Pons (tissue), 1 donor: ENCODE results near the gene FRMD8.

Source experiments
- DNase-seq: peaks from one replicate; pipeline ENCODE4 v3.0.0-alpha.2; 2016; ENCODE audit warnings: low spot score

Gene FRMD8

DNA sequence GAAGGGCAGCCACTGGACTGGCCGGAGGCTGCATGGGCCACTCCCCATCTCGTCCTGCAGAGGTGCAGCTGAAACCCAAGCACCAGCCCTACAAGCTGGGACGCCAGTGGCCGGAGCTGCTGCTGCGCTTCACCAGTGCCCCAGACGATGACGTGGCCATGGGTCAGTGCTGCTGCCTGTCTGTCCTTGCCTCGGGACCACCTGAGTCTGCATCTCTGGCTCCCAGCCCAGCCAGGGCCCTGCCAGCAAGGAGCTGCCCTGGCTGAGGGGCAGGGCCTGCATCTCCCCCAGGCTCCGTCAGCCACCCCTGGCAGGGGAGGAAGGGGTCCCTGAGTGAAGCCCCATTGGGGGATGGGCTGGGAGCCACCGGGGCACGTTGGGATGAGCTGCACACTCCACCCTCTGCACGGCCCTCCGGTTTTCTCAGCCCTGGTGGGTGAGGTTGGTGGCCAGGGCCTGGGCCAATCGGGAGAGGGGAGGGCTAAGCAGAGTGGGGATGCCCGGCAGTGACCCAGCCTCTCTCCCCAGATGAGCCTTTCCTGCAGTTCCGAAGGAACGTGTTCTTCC is 7.2 kb downstream of the FRMD8 start:
- no peak for DNase-seq

DNA sequence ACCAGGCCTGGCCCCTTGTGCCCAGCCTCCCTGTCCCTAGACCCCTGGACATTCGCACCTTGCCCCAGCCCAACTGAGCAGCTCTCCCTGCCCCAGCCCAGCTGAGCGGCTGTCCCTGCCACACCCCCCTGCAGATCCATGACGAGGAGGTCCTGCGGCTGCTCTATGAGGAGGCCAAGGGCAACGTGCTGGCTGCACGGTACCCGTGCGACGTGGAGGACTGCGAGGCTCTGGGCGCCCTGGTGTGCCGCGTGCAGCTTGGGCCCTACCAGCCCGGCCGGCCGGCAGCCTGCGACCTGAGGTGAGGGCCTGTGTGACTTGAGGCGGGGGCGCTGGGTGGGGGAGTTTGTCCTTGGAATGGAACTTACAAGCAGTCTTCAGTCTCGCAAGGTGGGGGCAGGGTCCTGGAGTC is 7.7 kb downstream of the FRMD8 start:
- DNase-seq: no peak

DNA sequence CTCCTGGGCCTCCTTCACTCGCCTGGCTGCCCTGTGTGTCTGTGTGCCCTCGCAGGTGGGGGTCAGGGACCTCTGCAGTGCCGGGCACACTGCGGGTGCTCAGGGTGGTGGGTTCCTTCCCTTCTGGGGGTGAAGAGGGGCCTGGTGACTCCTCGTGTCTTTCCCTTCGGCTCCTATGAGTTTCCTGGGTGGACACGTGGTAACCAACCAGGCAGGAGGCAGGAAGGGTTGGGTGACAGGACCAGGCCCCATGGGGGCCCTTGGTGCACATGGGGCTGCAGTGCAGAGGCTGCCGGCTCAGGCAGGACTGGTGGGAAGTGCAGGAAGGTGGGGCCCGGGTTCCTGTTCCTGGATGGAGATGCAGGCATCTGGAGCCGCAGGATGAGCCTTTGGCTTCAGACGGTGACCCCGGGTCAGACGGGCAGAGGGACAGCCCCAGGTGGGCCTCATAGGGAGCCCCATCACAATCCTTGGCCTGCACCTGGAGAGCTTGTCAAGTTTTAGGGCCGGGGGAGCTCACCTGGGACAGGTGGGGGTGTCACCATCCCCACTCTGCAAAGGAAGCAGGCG is 9.6 kb downstream of the FRMD8 start:
- DNase-seq: no peak

DNA sequence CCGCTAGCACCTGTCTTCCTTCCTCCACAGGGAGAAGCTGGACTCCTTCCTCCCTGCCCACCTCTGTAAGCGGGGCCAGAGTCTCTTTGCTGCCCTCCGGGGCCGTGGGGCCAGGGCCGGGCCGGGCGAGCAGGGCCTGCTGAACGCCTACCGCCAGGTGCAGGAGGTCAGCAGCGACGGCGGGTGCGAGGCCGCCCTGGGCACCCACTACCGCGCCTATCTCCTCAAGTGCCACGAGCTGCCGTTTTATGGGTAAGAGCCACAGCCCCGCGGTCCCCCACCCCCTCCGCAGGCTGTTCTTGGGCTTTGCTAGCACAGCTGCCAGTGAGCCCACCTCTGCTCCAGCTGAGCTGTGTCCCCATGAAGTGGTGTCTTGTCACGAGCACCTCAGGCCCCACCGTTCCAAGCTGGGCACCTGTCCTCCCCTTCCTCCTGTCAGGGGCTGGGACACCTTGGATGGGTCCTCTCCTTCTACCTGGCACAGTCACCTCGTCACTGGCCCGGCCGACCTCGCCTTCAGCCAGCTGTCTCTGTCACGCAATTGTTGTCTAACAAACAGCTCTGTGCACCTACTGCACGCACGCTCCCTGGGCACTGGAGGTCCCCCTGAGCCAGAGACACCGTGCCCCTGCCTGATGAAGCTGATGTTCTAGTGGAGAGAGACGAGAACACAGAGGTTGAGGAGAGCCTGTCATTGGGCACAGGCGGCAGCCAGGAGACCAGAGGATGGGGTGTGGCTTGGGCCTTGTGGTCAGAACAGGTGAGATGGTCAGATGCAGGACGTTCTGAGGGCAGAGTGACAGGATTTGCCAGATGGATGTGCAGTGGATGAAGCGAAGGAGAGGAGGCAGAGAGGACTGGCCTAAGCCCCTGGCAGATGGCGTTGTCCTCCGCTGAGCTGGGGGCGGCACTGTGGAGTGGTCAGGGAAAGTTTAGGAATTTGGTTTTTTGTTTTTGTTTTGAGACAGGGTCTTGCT is 10.6 kb downstream of the FRMD8 start:
- DNase-seq: no peak

DNA sequence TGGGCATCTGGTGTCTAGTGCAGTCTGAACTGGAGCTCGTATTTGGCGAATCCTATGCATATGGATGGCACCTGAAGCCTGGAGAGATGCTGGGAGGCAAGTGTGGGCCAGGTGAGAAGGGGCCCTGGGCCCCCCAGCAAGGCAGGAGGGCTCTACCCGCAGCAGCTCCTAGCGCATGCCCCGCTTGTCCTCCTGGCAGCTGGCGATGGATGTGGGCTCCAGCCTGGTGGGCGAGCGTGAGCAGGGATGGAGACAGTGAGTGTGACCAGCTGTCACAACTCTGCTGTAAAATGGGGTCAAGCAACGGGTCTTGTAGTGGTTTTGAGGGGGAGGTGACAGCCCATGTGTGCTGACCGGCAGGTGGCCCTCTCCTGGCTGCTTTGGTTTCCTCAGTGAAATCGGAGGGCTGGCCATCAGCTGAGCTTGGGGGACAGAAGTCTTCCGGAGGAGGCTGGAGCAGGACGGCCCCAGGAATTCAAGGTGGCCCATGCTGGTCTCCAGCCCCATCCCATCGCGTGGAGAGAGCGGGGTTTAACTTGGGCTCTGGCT is 12.0 kb downstream of the FRMD8 start:
- DNase-seq: no peak

DNA sequence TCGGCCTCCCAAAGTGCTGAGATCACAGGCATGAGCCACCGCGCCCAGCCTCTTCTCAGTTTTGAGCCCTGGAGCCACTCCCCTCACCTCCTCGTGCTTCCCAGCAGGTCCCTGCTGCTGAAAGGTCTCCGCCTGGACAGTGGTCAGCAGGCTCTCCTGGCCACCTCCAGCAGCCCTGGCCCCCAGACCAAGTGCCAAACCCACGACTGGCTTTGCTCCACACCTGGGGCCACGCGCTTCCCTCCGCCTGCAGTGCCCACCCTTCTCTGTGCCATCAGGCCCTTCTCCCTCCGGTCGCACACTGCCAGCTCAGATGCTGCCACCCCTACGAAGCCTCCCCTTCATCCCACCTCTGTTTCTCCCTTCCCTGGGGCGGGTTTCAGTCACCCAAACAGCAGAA is 12.8 kb downstream of the FRMD8 start:
- DNase-seq: no peak

DNA sequence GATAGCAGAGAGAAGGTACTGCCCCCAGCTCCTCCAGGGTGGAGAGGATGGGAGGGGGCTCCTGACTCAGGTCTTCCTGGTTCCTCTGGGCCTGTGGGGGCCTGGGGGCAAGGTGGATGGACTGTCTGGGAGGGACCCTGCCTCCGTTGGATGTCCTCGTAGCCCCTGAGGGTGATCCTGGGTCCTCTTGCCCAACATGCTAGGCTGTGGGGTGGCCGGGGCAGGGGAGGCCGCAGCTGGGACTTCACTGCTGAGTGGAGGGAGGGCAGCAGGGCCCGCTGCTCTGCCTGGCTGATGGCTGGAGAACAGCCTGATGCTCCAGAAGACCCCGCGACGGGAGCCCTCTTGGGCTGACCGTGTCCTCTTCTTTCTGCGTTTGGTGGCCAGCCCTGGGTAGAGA is 13.4 kb downstream of the FRMD8 start:
- DNase-seq: no peak

DNA sequence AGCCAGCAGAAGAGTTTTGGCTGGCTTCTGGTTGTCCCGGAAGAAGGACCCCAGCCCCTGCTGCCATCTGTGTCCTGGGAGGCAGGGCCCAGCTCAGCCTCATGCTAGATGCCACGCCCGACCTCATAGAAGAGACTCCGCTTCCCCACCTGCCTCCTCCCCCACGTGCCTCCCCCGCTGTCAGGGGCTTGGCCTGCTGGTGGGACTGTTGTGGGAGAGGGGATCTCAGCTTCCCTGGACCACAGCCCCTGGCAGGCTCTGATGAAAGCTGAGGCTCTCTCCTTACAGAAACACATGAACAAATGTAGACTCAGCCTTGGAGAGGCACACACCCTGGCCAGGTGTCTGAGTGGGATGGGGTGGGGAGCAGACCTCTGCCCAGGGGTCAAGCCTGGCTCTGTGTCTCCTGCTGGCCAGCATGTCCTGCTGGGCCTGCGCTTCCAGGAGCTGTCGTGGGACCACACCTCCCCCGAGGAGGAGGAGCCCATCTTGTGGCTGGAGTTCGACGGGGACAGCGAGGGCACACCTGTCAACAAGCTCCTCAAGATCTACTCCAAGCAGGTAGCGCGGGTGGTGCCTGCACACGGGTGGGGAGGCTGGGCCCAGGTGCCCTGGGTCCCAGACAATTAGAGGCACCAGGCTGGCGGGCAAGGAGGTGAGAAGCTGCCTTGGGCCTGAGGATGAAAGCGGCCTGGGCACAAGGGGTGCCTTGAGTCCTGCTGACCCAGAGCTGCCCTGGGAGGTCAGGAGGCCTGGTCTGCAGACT is 14.1 kb downstream of the FRMD8 start:
- no peak for DNase-seq

DNA sequence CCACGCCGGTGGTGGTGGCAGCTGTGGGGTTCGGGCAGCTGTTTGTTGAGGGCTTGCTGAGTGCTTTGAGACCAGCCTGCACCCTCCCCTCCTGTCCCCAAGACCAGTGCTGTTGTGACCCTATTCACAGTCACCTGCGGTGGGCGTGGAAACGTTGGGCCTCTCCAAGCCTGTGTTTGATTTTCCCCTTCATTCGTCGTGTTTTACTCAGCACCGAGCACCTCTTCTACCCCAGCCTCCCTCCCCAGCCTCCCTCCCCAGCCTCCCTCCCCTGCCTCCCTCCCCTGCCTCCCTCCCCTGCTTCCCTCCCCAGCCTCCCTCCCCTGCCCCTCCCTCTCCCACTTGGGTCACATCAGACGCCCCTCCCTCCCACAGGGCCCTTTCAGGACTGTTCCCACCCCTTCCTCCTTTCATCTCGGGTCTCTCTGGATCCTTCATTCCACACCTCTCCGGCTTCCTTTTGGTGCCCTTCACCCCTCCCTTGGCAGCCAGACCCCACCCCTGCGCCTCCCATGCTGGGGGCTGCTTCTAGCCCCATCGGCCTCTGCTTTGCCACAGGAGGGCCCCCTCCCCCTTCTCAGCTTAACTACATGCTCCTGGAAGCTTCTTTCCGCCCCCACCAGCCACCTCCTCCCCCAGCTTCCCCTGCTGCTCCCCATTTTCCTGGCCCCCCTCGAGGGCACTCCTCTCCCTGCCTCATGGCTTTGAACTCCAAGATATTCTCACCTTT is 14.8 kb downstream of the FRMD8 start:
- no peak for DNase-seq

DNA sequence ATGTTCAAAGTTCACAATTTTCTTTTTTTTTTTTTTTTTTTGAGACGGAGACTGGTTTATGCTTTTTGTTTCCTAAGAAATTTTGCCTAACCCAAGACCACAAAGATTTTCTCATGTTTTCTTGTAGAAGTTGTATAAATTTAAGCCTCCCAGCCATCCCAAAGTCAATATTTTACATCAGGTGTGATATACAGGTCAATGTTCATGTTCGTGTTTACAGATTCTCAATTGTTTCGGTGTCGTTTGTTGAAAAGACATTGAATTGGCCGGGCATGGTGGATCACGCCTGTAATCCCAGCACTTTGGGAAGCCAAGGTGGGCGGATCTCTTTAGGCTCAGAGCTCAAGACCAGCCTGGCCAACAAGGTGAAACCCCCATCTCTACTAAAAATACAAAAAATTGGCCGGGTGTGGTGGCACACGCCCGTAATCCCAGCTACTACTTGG is 15.4 kb downstream of the FRMD8 start:
- no peak for DNase-seq

DNA sequence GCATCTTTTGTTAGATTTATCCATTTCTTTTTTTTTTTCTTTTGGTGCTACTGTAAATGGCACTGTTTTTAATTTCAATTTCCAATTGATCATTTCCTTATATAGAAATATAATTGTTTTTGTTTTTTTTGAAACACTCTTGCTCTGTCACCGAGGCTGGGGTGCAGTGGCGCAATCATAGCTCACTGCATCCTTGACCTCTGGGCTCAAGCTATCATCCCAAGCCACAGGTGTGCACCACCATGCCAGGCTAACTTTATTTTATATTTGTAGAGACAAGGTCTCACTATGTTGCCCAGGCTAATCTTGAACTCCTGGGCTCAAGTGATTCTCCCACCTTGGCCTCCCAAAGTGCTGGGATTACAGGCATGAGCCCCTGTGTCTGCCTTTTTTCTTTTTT is 16.4 kb downstream of the FRMD8 start:
- DNase-seq: no peak

DNA sequence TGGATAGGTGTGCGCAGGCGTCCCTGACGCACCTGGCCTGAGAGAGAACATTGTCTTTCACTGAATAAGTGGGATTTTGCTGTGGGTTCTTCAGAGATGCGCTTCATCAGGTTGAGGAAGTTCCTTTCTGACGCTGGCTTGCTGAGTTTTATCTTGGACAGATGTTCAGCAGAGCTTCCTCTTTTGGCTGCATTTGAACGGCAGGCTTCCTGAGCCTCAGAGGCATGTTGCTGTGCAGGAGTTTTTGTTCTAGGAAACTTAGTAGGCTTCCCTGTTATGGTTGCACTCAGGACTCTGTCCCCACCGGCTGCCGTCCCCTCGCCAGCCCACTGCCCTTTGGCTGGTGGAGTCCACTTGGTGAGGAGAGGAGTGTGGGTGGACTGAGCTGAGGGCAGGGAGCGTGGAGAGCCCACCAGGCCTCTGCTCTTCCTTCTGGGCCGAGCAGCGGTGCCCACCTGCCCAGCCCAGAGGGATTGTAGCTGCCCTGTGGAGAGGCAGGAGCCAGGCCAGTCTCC is 17.2 kb downstream of the FRMD8 start:
- peak; percentile 72 for DNase-seq

DNA sequence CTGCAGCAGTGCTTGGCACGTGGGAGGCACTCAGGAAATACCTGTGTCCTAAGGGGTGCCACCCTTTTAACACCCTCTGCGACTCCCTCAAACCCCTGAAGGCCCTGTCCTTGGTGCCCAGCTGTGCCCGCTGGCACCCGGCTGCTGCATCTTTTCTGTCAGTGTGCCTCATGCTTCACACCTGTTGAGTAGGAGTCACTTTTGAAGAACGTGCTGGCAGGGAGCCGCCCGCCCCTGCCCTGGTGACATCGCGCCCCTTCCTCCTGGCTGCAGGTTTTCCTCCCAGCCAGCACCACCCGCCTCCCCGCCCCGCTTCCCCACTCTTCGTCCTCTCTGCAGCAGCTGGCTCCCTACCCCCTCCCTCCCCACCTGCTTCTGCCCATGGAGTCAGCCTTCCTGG is 17.8 kb downstream of the FRMD8 start:
- DNase-seq: no peak

DNA sequence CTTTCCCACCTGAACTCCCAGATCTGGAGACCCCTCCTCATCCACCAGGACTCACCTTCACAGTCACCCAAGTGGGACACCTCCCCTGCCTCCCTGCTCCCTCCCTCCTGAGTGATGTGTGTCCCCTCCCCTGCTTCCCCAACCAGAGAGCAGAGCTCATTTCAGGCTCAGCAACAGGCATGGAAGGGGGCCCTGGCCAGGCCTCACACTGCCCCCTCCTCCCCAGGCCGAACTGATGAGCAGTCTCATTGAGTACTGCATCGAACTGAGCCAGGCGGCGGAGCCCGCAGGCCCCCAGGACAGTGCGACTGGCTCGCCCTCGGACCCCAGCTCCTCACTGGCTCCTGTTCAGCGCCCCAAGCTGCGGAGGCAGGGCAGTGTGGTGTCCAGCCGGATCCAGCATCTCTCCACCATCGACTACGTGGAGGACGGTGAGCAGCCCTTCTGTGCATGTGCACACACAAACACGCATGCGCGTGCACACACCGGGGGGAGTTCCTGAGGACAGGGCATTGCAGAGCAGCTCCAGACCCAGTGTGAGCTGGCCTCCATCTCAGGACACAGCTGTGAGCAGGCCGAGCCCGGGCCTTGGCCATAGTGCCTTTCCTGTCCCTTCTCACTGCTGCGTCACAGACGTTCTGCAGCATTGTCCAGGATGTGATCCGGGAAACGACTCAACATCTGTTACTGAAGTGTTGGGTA is 18.4 kb downstream of the FRMD8 start:
- no peak for DNase-seq

DNA sequence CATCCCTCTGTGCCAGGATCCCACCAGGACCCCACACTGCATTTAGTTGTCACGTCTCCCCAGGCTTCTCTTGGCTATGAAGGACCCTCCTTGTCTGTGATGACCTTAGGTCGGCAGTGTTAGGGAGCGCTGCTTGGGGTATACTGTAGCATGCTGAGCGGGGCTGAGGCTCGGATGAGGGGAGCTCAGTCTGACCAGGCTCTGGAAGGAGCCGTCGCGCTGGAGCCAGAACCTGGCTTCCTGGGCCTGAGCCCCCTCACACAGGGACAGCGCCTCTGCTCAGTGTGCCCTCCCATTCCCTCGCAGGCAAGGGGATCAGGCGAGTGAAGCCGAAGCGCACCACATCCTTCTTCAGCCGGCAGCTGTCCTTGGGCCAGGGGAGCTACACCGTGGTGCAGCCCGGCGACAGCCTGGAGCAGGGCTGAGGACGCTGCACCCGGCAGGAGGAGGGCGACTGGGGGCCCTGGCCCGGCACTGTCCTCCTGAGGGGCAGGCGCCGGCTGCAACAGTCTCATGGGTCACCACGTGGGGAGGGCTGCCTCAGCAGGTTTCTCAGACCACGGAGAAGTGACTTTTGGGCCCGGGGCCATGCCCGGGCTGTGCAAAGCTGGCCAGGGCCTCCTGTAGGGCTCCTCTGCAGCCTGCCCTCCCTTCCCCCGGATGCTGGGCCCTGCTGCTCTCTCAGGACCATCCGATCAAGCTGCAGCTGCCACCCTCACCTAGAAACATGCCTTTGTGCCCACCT is 24.7 kb downstream of the FRMD8 start:
- no peak for DNase-seq

DNA sequence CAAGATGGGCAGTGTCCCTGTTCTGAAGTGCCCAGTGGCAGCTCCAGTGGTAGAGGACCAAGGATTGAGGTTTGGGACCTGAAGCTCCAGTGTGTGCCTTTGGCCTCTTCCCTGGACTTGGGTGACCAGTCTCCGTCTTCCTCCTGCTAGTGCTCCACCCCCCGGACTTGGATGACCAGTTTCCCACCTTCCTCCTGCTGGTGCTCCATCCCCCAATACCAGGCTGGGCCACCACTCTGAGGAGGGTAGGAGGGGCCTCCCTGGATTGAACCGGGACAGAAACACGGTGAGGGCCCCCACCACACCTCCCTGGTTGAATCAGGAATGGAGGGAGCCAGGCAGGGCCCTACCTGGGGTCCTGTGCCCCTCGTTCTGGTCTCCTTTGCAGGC is 25.2 kb downstream of the FRMD8 start:
- DNase-seq: no peak

DNA sequence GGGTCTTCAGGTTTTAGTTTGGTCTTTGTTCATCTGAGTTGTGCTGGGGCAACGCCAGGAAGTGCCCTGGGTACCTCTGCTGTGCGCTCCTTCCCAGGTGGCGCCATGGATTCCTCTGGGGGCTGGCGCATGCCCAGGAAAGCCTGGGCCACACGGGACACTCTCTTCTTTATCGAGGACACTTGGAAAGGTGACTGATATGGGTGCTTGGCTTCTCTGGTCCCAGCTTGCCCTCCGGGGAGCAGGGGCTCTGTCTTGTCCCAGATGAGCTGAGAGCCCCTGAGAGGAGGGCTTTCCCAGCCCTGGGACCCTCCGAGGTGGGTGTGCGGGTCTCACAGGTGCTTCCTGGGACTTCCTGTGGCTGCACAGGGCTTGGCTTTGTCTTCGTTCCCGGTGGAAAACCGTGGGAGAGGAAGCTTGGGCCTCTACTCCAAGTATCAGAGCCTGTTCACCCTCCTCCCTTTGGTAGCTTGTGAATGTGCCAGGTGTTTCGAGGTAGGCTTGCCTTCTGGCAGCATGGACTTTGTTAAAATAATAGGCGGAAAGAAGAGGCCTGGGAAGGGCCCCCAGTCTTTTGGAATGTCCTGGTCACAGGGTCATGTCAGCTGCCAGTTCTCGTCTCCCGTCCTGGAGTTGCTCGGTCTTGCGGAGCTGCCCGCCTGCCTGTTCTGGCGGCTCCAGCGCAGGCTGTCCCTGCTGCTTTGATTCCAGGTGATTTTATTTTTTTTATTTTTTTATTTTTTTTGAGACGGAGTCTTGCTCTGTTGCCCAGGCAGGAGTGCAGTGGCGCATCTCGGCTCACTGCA is 26.0 kb downstream of the FRMD8 start:
- no peak for DNase-seq

DNA sequence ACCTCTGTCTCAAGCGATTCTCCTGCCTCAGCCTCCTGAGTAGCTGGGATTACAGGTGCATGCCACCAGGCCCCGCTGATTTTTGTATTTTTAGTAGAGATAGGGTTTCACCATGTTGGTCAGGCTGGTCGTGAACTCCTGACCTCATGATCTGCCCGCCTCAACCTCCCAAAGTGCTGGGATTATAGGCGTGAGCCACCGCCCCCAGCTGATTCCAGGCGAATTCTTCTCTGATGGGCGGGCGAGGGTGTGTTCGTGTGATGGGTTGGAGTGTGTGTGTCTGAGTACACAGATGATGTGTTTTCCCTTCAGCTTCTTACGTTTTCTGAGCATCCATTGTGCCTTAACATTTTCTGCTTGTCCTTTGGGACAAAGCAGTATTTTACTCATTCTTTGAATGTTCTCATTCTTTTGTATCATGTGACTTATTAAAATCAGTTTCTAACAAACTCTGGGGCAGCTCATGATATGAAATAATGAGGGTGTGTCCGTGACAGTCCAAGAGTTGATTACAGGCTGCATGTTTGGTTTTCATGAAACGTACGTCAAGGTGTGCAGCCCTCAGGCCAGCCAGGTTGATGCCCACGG is 26.7 kb downstream of the FRMD8 start:
- peak; percentile 66 for DNase-seq
